ENCODE results near the gene STRN4.

Gene STRN4

GRCh38 chr19:46746281-46747057 is at the start of gene STRN4:
Gene STRN4, minus strand, starts transcription at chr19:46746450. Its CDS starts 20 bp downstream, at chr19:46746430.
- peak within 1 kb of the TSS; percentile 83 for H3K4me3 ChIP-seq (ENCODE audit: low read depth, low read length)
- TF ChIP-seq CTCF (conservative IDR thresholded peaks at IDR 0.05; ENCODE audit: low read depth, low read length): no peak
- no peak for DNase-seq (ENCODE audit: low read depth)

GRCh38 chr19:46791944-46792343 is 45.7 kb upstream of the STRN4 start:
- H3K4me3 ChIP-seq (ENCODE audit: low read depth, low read length): no peak overlapping the region
- no peak for DNase-seq (ENCODE audit: low read depth)
- TF ChIP-seq CTCF (conservative IDR thresholded peaks at IDR 0.05; ENCODE audit: low read depth, low read length): no peak

GRCh38 chr19:46789371-46789770 is 43.1 kb upstream of the STRN4 start:
- no peak for DNase-seq (ENCODE audit: low read depth)
- no peak overlapping the region for H3K4me3 ChIP-seq (ENCODE audit: low read depth, low read length)
- no peak for TF ChIP-seq CTCF (conservative IDR thresholded peaks at IDR 0.05; ENCODE audit: low read depth, low read length)

- DNase-seq (ENCODE audit: low read depth): no peak
- TF ChIP-seq CTCF (conservative IDR thresholded peaks at IDR 0.05; ENCODE audit: low read depth, low read length): no peak
- H3K4me3 ChIP-seq (ENCODE audit: low read depth, low read length): no peak overlapping the region
Observed at GRCh38 chr19:46788968-46789338, 42.7 kb upstream of the STRN4 start.

GRCh38 chr19:46788262-46788967 is 42.2 kb upstream of the STRN4 start, which contains the start of gene SLC1A5:
Gene SLC1A5, minus strand, starts transcription at chr19:46788594. Its CDS starts 629 bp downstream, at chr19:46787965.
- TF ChIP-seq CTCF (conservative IDR thresholded peaks at IDR 0.05; ENCODE audit: low read depth, low read length): no peak
- H3K4me3 ChIP-seq (ENCODE audit: low read depth, low read length): peak within 1 kb of the TSS; percentile 86
- DNase-seq (ENCODE audit: low read depth): peak; percentile 98

GRCh38 chr19:46787331-46788261 is 41.3 kb upstream of the STRN4 start:
- H3K4me3 ChIP-seq (ENCODE audit: low read depth, low read length): peak overlapping the region; percentile 86
- DNase-seq (ENCODE audit: low read depth): peak; percentile 59
- no peak for TF ChIP-seq CTCF (conservative IDR thresholded peaks at IDR 0.05; ENCODE audit: low read depth, low read length)

All from choroid plexus epithelial cell (primary cell).